ENCODE data around the gene KIF13A.
"Not testable (repeated sequence)": the region's sequence is repeated elsewhere in the genome, so short reads cannot be mapped to it uniquely, and the experiment has no call there.

The KIF13A gene

GRCh38 chr6:17869010-17869752, 118.3 kb downstream of the KIF13A start:
- DNase-seq = no peak

- no peak for DNase-seq
Observed at GRCh38 chr6:17867880-17868279, 119.6 kb downstream of the KIF13A start.

GRCh38 chr6:17866876-17867444, 120.5 kb downstream of the KIF13A start:
- no peak for DNase-seq

- DNase-seq = no peak
Observed at GRCh38 chr6:17865798-17866725, 121.4 kb downstream of the KIF13A start.

- DNase-seq = no peak
Observed at GRCh38 chr6:17865243-17865642, 122.2 kb downstream of the KIF13A start.

- no peak for DNase-seq
Observed at GRCh38 chr6:17863901-17864754, 123.3 kb downstream of the KIF13A start.

GRCh38 chr6:17861361-17861760, 126.1 kb downstream of the KIF13A start:
- DNase-seq = no peak

- DNase-seq = no peak
Observed at GRCh38 chr6:17859846-17860245, 127.6 kb downstream of the KIF13A start.

GRCh38 chr6:17858584-17858983, 128.9 kb downstream of the KIF13A start:
- DNase-seq = no peak

- DNase-seq = not testable (repeated sequence)
Observed at GRCh38 chr6:17857188-17857587, 130.2 kb downstream of the KIF13A start.

GRCh38 chr6:17856306-17856705, 131.1 kb downstream of the KIF13A start:
- no peak for DNase-seq

- DNase-seq = no peak
Observed at GRCh38 chr6:17855381-17855780, 132.1 kb downstream of the KIF13A start.

- DNase-seq = no peak
Observed at GRCh38 chr6:17853533-17853932, 133.9 kb downstream of the KIF13A start.

- DNase-seq = no peak
Observed at GRCh38 chr6:17851720-17852161, 135.7 kb downstream of the KIF13A start.

GRCh38 chr6:17851001-17851719, 136.3 kb downstream of the KIF13A start:
- DNase-seq = no peak

GRCh38 chr6:17850281-17850680, 137.2 kb downstream of the KIF13A start:
- no peak for DNase-seq

- DNase-seq = no peak
Observed at GRCh38 chr6:17847203-17847760, 140.2 kb downstream of the KIF13A start.

- no peak for DNase-seq
Observed at GRCh38 chr6:17846762-17847161, 140.7 kb downstream of the KIF13A start.

GRCh38 chr6:17845598-17845997, 141.8 kb downstream of the KIF13A start:
- no peak for DNase-seq

- not testable (repeated sequence) for DNase-seq
Observed at GRCh38 chr6:17844967-17845366, 142.5 kb downstream of the KIF13A start.
